HG02870 (cell line): Measurements from ENCODE around the gene RIMS3.

Experiments
- ATAC-seq: cut with Tn5 transposase; IDR thresholded peaks from one replicate; pipeline ENCODE4 v1.9.1; 2021; ENCODE audit warnings: mild to moderate bottlenecking, moderate library complexity; ENCODE audit not compliant: unreplicated experiment

Gene RIMS3

DNA sequence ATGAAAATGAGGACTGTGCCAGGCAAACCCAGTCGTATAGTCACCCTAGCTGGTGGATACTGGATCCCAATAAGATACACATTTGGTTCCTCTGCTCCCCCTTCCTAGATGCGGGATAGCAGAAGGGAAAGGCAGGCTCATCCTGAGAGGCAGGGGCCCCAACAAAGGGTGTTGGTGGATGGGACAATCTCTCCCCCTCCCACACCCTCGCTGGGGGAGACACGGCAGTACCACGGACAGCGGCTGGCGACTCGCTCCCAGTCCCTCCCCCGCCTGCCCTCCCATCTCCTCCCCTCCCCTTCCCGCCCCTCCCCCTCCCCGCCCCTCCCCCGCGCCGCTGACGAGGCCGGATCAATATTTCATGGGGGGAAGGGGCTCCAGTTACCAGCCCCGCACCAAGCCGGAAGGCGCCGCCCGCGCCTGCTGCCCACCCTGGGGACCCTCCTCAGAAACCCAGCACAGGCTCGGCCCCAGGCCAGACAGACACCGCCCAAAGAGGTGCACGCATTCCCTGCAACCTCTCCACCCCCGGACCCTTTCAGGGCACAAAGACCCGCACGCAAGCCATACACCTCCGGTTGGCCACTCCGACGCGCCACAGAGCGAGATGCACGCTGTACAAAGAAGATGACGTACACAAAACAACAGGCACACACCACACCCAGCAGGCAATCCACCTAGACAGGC is 11.5 kb downstream of the RIMS3 start:
- no peak for ATAC-seq

DNA sequence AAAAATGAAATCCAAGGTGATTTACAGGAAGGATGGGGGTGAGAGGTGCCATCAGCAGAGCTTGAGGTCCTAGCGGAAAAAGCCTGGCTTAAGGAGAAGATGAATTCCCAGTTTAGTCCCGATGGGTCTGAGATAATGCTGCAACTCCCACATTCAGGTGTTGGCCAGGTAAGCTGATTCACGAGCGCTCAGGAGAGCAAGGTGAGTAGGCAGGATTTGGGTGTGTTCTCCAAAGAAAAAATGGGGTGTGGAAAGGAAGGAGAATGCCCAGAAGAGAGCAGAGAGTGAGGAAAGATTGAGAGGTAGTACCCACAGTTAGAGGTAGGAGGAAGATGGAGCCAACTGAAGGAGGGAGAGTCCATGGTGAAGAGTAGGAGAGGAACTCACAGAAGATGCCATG is 12.5 kb downstream of the RIMS3 start:
- no peak for ATAC-seq

DNA sequence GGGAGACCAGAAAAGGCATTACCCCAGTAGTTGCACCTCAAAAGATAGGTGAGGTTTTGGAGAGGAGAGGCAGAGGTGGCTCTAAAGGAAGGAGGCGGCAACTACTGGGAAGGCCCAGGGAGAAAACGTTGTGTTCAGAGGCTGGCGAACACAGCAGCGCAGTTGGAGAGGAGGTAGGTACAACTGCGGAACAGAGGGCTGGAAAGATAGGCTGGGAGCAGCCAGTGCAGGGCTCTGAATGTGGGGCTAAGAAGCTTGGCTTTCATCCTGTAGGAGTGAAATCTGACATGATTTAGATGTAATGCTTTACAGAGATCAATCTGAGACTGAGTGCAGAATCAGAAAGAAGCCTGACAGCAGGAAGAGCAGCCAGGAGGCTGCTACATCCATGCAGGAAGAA is 13.0 kb downstream of the RIMS3 start:
- no peak for ATAC-seq

DNA sequence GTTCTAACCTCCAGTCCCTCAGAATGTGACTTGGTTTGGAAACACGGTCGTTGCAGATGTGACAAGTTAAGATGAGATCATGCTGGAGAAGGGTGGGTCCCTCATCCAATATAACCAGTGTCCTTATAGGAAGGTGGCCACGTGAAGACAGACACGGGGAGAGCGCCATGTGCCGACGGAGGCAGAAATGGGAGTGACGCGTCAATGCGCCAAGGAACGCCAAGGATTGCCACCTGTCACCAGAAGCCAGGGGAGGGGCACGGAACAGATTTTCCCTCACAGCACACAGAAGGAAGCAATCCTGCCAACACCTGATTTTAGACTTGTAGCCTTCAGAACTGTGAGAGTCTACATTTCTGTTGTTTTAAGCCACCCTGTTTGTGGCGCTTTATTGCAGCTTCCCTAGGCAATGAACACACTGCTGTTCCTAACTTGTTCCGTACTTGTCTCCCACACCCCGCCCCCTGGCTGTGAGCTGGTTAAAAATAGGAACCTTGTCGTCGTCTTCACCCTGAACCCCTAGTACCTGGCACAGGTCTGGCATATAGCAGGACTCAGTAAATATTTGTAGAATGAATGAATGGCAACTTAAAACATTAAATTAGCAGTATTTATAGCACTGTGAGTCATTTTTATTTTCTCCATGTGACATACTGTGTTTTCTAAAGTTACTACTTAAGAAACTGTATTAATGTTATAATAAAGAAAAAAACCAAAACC is 14.2 kb downstream of the RIMS3 start:
- ATAC-seq: no peak

DNA sequence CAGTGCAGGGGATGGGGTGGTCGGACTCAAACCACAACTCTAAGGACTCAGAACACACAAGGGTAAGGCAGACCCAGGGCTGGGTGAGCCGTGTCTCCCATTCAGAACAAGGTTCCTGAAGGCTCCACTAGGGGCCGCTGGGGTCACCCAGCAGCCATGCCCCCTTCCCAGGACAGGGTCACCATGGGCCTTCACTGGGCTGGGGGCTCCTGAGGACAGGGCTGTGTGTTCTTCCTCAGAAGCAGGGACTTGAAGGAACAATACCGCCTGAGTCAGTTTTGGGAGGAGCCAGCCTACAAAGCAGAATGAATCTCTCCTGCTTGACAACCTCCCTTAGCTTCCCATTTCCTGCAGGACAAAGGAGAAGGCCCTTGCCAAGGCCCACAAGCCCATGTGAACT is 15.4 kb downstream of the RIMS3 start:
- no peak for ATAC-seq

DNA sequence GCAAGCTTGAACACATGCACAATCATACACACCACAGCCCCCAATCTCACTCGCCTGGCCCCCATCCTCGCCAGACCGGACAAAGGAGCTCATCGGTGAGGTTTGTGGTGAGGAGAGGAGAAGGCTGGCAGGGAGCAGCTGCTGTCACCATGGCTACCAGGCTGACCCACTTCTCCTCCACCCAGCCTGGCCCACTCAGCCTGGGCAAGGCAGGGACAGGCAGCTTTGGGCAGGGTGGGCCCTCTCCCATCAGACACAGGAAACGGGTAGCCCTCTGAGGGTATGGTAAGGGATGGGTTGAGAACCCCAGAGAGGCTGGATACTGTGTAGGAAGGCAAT is 15.9 kb downstream of the RIMS3 start:
- no peak for ATAC-seq

DNA sequence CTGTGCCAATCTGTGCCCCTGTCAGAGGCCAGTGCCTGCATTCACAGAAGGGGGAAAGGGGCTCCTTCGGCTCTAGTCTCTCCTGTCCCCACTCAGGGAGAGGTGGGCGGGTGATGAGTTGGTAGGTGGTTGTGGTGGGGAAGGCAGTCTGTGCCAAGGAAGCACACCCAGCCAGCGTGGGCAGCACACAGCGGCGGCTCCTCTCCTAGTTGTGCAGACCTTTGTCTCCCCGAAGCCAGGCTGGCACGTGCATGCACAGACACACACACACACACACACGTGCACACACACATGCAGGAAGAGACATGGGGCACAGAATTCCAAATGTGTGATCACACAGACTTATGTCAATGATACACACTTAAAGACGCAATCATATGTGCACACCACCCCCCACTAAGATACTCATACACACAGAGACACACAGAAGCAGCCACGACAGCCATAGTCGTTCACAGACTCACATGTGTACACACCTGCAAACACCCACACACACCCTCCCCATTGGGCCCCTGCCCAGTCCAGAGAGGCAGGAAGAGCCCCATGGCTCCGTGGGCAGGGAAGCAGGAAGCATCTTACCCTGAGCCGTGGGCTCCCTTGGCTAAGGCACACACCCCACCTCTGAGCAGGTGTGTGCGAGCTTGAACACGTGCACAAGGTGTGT is 16.4 kb downstream of the RIMS3 start:
- ATAC-seq: no peak

DNA sequence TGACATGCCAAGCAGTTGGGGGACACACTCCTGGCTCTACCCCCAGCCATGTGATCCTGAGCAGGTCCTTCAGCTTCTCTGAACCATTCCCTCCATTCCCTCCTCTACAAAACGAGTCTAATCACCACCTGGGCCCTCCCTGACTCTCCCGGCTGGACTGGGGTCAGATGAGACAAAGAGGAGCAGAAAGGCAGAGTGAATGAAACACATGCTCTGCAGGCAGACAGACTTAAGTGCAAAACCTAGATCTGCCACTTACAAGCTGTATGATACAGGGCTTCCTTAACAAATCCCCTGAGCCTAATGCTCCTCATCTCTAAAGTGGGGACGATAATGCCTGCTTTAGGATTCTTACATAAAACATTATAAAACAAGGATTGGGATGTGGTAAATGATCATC is 17.3 kb downstream of the RIMS3 start:
- no peak for ATAC-seq

GRCh38 chr1:40646315-40646714 is 19.2 kb downstream of the RIMS3 start:
- ATAC-seq: no peak

GRCh38 chr1:40645118-40645680 is 20.3 kb downstream of the RIMS3 start:
- ATAC-seq: no peak

GRCh38 chr1:40641601-40642242 is 23.8 kb downstream of the RIMS3 start:
- ATAC-seq: no peak

GRCh38 chr1:40640314-40641076 is 25.0 kb downstream of the RIMS3 start:
- no peak for ATAC-seq

- no peak for ATAC-seq
Measured at GRCh38 chr1:40638097-40639036, 27.1 kb downstream of the RIMS3 start.

DNA sequence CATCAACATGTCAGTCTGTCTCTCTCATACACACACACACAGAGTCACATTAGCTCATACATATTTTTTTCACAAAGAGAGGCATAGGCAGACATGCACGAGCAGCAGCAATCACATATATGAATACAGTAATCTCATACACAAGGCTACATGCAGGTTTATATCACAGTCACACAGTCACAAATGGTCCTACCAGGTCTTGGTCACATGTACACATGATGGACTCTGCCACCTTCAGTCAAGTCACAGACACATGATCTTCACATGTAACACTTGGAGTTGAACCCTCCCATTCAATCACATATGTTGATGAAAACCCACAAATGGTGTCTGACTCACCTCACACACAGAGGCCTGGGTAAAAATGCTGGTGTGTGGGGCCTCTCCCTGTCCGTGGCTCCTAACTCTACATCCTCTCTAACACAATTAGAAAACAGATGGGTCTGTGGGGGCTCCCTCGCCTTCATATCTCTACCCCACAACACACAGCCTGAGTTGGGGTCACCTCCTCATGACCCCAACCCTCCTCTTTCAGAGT is 27.9 kb downstream of the RIMS3 start:
- ATAC-seq: no peak

DNA sequence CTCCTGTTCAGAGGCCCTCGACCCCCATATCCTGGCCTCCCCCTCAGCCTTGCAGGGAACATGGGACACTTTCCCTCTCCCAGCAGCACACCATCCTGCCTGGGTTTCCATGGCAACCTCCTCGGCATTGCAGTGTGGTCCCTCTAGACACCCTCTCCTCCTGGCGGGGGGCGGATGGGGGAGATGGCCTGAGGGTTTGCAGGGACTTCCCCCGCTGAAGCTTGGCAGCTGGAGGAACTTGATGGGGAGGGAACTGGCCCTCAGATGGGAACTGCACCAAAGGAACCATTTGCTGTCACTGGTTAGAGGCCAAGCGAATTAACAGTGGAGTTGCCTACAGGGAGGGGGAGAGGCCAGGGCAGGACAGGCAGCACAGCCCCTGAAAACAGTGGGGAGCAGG is 28.7 kb downstream of the RIMS3 start:
- ATAC-seq: no peak

DNA sequence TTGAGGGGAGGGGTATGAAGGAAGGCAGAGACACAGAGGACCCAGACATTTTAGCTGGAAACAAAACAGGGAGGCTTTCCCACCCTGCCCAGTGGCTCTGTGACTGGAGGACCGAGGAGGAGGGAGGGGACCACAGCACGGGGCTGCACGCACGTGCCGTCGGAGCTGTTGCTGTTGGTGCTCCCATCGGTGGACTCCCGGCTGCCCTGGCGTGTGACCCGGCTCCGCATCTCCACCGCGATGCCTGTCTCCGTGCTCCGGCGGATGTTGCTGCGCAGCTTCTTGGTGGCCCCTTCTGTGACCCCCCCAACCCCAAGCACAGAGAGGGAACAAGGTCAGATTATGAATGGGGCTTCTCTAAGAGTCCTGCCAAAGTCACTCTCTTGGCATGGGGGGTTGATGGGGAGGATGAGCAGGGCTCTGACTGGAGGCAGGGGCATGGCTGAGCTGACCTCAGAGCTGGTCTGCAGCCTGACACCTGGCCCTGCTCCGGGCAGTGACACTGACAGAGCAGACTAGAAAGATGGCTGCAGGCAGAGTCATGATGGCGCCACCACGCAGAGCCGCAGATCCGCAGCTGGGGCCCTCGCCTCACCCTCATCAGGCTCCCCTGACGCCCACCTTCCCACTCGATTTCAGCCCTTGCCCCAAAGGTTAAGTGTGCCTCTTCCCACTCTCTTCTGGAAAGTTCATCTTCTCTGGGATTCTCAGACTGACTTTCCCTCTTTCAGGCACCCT is 29.6 kb downstream of the RIMS3 start:
- ATAC-seq: no peak

DNA sequence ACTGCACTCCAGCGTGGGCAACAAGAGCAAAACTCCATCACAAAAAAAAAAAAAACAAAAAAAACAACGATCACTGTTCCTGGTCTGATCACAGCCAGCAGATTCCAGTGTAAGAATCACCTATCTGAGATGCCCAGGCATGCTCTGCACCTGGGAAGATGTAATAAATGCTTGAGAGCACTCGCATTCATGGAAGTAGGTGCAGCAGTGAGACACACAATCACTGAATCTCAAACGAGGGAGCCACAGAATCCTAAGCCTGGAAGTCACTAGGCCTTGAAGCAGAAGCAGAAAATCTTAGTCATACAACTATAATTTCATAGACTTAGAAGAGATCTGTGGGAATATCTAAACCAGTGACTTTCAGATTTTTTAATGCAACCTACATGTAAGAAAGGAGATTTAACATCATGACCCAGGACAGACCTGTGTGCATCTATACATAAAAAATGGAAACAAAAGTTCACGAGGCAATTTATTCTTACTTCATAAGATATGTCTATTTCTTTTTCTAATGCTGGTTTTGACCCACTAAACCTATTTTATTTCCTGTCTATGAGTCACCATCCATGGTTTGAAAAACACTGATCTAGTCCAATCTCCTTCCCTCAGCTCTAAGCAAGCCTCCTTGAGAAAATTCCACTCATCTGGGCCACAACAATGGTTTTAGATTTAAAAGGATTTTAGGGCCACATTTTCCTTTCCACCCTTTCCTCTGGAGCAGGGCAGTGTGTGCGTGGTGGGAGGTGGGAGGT is 30.4 kb downstream of the RIMS3 start:
- no peak for ATAC-seq

- ATAC-seq: no peak
Measured at GRCh38 chr1:40633931-40634376, 31.5 kb downstream of the RIMS3 start.
